HTR-8/SVneo (cell line): ENCODE data around the gene ZNF33A.
"Not testable (repeated sequence)": the region's sequence is repeated elsewhere in the genome, so short reads cannot be mapped to it uniquely, and the experiment has no call there.

Source experiments
- DNase-seq: peaks from one replicate; pipeline ENCODE4 v3.0.0; 2011; ENCODE audit warnings: low spot score, mixed read lengths; ENCODE audit not compliant: insufficient read length
- FAIRE-seq: peaks from 2 replicates; lab custom pipeline; 2011; peaks lifted over from hg19 to GRCh38; lab: Jason Lieb, UNC

Gene ZNF33A

DNA sequence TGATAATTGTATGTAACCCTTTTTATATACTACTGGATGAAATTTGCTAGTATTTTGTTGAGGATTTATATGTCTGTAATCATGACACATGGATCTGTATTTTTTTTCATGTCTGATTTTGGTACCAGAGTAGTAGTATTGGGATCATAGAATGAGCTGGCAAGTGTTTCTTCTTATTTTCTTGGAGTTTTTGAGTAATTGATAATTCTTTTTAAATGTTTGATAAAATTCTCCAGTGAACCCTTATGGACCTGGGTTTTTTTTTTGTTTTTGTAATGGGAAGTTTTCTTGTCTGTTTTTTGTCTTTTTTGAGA, 28.4 kb downstream of the ZNF33A start:
- DNase-seq (no peak), FAIRE-seq (no peak)

DNA sequence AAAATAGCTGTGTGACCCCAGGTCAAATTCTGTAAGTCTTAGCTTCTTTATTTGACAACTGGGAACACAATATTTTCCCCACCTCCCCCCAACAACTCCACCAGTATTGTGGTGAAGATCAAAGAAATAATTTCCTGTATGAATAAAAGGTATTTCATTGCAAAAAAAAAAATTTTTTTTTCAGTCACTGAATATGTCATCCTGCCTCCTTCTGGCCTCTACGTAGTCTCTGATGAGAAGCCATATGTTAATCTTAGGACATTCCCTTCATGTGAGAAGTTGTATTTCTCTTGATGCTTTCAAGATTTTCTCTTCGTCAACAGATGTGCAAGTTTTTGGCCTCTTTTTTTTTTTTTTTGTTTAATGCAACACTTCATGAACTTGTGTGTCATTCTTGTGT, 33.0 kb downstream of the ZNF33A start:
- FAIRE-seq (no peak), DNase-seq (no peak)

DNA sequence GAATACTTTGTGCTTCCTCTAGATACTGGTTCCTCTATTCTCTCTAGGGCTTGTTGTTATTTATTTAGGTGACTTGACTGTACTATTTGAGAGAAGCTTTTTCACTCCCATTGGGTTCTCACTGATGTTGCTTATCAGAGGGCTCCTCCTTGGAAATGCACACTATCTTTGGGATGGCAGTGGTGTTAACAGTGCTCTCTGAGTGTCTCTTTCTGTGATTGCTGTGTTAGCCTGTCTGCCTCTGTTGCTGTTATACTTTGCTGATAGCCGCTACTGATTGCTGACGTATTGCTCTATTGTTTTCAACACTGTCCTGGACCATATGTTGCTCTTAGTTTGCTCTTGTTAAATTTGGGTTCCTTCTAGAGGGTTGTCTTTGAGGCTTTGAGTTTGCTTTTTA, 34.7 kb downstream of the ZNF33A start:
- DNase-seq (no peak), FAIRE-seq (no peak)

DNA sequence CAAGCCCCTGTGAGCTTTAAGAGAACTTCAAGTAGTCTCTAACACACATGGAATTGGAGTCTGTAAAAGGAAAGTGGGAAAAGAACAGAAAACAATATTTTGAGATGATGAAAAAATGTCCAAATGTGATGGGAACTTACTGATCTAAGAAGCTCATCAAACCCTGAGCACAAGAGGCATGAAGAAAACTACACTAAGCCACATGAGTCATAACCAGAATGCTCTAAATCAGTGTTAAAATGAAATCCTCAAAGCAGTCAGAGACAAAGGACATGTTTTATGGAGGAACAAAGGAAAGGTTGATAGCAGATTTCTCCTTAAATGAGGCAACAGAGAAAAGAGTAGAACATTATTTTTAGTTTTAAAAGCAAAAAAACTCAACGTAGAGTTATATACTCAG, 37.2 kb downstream of the ZNF33A start:
- DNase-seq = no peak

DNA sequence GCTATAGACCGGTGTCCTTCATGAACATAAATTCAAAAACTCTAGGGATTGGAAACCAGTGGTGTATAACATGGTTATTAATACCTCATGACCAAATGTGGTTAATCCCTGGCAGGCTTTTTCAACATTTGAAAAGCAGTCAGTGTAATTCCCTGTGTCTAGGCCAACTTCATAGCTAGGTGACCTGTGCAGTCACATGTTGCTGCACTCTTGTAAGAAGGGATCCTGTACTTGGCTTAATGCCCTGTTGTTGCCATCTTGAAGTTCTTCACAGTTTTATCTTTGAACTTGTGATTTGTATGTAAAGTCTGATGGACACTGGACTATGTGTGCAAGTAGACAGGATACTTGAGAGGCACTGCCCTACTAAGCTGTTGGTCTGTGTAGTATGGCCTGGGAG, 39.7 kb downstream of the ZNF33A start:
- FAIRE-seq (peak; percentile 54), DNase-seq (no peak)

More for the DNA sequence above, 37.2 kb downstream of the ZNF33A start:
- FAIRE-seq = no peak

DNA sequence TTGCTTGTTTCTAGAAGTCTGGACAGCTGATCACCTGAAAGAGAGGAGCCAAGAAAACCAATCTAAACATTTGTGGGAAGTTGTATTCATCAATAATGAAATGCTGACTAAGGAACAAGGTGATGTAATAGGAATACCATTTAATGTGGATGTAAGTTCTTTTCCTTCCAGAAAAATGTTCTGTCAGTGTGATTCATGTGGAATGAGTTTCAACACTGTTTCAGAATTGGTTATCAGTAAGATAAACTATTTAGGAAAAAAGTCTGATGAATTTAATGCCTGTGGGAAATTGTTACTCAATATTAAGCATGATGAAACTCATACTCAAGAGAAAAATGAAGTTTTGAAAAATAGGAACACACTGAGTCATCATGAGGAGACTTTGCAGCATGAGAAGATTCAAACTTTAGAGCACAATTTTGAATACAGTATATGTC, 43.9 kb downstream of the ZNF33A start:
- DNase-seq = no peak
- FAIRE-seq = peak; percentile 36

DNA sequence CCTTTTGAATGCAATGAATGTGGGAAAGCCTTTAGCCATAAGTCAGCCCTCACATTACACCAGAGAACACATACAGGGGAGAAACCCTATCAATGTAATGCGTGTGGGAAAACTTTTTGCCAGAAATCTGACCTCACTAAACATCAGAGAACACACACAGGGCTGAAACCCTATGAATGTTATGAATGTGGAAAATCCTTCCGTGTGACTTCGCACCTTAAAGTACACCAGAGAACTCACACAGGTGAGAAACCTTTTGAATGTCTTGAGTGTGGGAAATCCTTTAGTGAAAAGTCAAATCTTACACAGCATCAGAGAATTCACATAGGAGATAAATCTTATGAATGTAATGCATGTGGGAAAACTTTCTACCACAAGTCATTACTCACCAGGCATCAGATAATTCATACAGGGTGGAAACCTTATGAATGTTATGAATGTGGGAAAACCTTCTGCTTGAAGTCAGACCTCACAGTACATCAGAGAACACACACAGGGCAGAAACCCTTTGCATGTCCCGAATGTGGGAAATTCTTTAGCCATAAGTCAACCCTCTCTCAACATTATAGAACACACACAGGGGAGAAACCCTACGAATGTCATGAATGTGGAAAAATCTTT, 44.9 kb downstream of the ZNF33A start:
- not testable (repeated sequence) for DNase-seq
- peak; percentile 89 for FAIRE-seq

DNA sequence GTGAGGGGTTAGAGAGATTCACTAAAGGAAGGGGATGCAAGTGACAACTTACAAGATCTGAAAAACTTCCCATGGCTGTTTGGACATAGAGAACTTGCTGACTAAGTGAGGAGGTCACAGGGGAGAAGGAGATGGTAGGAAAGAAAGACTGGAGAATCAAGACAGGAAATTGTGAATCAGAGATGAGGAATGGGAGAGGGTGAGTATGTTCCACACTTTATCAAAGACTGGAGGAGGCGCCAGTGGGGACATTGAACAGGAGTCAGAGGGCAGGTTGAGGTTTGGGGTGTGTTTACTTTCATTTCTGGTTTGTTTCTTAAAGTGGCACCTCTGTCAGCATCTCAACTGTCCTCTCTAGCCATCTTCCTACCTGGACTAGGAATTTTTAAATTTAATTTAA, 59.2 kb downstream of the ZNF33A start:
- peak; percentile 9 for DNase-seq
- FAIRE-seq = not testable (repeated sequence)

DNA sequence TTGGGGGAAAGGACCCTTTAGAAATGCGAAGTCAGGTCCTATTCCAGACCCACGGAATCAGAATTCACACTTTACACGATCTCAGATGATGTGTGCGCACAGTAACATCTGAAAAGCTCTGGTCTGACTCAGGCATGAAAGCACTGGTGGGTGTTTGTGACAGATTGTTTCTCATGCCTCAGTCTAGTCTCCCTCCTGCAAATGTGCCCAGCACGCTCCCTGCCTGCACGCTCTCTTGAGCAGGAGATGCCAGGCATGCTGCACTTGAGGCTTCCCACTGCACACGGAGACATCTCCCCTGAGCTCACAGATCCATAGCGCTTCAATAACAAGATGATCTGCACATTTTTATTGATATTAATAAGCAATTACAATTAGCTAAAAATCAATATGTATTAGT, 60.0 kb downstream of the ZNF33A start:
- FAIRE-seq (no peak), DNase-seq (no peak)

DNA sequence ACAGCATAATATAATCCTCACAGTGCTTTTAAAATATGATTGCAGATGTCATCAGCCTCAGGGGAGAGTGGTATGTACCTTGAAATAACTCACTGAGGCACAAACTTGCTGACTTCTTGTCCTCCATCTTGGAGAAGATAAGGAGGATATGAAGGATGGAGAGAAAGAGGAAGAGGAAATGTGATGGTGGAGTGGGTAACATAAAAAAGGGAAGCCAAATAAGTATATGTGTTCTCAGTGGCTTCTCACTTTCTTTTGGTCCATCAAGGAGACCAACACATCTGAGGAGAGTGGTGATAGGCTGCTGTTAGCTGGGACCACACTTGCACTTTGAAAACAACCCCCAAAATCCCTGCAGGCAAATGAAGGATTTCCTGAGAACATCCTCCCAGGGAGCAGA, 62.1 kb downstream of the ZNF33A start:
- DNase-seq = no peak
- no peak for FAIRE-seq

DNA sequence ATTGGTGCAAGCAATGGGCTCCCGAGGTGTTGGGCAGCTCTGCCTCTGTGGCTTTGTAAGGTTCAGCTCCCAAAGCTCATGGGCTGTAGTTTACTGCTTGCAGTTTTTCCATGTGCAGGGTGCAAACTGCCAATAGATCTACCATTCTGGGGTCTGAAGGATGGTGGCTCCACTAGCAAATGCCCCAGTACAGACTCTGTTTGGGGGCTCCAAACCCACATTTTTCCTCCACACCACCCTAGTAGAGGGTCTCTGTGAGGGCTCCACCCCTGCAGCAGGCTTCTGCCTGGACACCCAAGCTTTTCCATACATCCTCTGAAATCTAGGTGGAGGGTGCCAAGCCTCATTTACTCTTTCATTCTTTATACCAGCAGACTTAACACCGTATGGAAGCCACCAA, 66.2 kb downstream of the ZNF33A start:
- FAIRE-seq = peak; percentile 51
- no peak for DNase-seq

DNA sequence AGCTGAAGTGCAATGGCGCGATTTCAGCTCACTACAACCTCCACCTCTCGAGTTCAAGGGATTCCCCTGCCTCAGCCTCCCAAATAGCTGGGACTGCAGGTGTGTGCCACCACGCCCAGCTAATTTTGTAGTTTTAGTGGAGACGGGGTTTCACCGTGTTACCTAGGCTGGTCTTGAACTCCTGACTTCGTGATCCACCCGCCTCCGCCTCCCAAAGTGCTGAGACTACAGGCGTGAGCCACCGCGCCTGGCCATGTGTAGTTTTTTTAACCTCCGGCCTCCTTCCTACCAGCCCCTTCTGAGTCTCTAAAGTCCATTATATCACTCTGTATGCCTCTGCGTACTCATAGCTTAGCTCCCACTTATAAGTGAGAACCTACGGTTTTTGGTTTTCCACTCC, 82.8 kb downstream of the ZNF33A start:
- FAIRE-seq, DNase-seq: not testable (repeated sequence)

DNA sequence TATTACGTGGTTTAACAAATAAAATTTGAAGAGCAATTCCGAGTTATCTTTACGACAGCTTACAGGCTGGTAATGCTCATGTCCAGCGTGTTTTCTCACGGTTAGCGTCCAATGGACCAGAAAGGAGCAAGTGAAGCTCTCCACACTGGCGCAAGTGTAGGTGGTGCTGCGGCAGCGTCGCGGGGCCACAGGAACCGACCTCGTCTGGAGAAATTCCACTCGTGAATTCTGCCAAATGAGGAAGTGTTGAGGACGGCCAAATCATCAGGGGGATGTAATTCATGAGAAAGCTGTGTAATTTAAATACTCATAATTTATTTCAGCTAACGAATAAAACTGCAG, 83.3 kb downstream of the ZNF33A start:
- FAIRE-seq (no peak), DNase-seq (no peak)

DNA sequence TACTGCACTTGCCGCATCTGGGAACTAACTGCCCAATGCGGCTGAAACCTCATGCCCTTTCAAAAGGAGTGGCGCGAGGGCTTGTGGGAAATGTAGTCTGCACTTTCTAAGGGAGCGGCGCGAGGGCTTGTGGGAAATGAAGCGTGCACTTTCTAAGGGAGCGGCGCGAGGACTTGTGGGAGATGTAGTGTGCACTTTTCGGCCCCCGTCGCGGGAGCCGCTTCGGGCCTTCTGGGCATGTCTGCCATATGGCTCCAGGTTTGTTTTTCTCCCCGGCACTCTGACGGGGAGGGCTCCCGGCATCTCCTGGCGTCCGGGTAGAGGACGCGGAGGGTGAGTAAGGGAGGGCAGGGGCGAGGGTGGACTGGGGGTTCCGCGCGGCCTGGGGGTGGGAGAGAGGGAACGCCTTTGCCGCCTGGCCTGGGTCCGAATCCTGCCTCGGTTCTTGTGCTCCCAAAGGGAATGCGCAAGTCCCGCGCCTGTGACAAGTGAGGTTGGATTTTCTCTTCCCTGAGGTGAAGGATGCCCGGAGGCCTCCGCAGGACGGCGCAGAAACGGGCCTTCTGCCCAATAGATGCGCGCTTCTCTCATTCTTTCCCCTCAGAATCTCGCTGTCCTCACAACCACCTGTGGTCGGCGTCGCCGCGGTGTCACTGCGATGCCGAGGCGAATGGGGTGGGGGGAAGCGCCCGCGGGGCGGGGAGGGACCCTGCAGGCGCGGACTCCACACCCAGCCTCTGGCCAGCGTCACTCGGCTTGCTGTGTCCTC, 83.9 kb downstream of the ZNF33A start, which contains the start of gene ZNF37A:
TSS of gene ZNF37A (plus strand) at position 180 of the 769 bp plus-strand sequence. CDS start 2,281 bp downstream, outside the sequence.
- peak; percentile 20 for FAIRE-seq
- DNase-seq = peak; percentile 87

DNA sequence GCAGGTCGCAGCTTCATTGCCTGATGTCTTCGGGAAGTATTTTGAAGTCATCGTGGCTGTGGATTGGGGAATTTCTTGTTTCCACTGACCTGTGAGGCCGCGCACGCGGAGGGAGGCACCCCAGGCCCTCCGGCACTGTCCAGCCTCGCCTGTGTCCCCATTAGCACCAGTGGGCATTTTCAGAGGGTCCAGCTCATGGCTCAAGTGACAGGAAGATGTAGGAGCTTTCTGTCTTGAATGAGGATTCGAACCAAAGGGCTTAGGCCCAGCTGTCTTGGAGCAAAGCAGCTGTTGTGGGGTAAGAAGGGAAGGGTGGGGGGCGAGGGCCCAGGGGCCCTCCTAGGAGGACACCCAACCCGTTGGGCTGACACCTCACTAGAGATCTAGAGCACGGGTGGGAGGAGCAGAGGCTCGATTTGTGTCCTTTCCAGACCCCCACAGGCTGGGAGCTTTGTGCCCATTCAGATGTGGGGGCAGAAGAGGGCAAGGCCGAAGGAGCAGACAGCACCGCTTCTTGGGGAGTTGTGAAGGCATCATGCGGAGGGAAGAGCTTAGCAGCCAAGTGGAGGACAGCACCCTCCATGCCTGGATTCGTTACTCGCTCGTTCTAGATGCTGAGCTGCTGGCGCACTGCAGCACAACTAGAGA, 84.6 kb downstream of the ZNF33A start:
- peak; percentile 2 for DNase-seq
- peak; percentile 51 for FAIRE-seq

DNA sequence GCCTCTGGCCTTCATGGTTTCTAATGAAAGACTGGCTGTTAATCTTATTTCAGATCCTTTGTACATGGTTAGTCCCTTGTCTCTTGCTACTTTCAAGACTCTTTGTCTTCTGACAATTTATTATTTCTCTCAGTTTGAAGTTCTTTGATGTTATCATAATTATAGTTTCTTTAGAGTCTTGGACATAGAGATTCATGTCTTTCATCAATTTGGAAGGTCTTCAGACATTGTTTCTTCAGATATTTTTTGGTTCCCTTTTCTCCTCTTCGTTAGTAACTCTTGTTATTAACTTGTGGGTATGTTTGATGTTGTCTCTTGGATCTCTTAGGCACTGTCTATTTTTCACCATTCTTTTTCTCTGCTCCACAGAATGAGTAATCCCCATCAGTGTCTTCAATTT, 92.4 kb downstream of the ZNF33A start:
- DNase-seq (no peak), FAIRE-seq (no peak)

DNA sequence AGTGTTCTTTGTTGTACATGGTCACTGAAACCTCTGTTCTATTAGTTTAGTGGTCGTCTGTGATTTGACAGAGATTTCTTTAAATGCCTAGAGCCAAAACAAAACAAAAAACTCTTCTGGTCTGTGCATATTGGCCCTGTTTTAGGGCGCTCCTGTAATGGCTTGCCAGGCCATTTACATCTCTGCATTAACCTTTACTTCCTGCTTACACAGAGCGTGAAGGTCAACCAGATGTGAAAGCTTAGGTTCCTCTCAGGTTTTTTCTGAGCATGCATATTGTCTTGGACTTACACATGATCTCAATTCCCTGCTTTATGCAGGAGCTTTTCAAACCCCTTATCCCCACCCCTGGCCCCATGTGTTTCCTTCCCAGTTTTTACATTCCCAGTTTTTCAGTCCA, 93.3 kb downstream of the ZNF33A start:
- no peak for DNase-seq
- no peak for FAIRE-seq

DNA sequence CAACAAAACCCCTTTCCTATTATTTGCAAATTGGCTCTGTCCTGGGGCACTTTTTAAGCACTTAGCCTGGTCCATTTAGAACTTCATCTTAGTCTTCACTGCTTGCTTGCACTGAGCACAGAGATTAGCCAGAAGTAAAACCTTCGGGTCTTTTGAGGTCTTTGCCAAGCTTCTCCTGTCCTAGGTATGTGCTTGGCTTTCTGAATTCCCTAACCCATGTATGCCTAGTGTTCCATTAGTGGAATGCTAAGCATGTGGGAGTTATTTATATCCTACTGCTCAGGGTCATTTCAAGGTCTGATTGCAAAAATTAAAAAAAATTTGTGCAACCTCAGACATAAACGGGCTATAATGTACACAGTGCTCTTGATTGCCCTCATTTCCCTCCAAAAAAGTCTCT, 101.7 kb downstream of the ZNF33A start:
- FAIRE-seq = no peak

More for the DNA sequence above, 101.7 kb downstream of the ZNF33A start:
- DNase-seq = no peak
